H54 (cell line): ENCODE measurements around the gene FKBP1A.

Experiments
- DNase-seq: peaks from one replicate; pipeline ENCODE4 v3.0.0; 2011; ENCODE audit warnings: low spot score, mixed read lengths; ENCODE audit not compliant: insufficient read length
- FAIRE-seq: peaks from 3 replicates; lab custom pipeline; 2011; peaks lifted over from hg19 to GRCh38; lab: Jason Lieb, UNC
- POLR2A ChIP-seq: IDR thresholded peaks from 2 replicates; pipeline ENCODE4 v1.6.1; 2011; ENCODE audit warnings: low read depth, mild to moderate bottlenecking, low read length

Gene FKBP1A

GRCh38 chr20:1381753-1382591 is 10.9 kb downstream of the FKBP1A start:
- DNase-seq (no peak), FAIRE-seq (no peak)
- no peak for TF ChIP-seq POLR2A

GRCh38 chr20:1378735-1379125 is 14.1 kb downstream of the FKBP1A start:
- DNase-seq, result no peak
- TF ChIP-seq POLR2A, result no peak
- FAIRE-seq, result no peak

GRCh38 chr20:1377984-1378734 is 14.7 kb downstream of the FKBP1A start:
- peak; percentile 68 for FAIRE-seq
- no peak for TF ChIP-seq POLR2A
- DNase-seq, result peak; percentile 42

GRCh38 chr20:1377341-1377871 is 15.4 kb downstream of the FKBP1A start:
- TF ChIP-seq POLR2A, result no peak
- DNase-seq (no peak), FAIRE-seq (no peak)

GRCh38 chr20:1376408-1377270 is 16.2 kb downstream of the FKBP1A start:
- no peak for TF ChIP-seq POLR2A
- no peak for FAIRE-seq
- no peak for DNase-seq

GRCh38 chr20:1376007-1376406 is 16.8 kb downstream of the FKBP1A start:
- FAIRE-seq (no peak), DNase-seq (no peak)
- no peak for TF ChIP-seq POLR2A

GRCh38 chr20:1375515-1375914 is 17.3 kb downstream of the FKBP1A start:
- FAIRE-seq (no peak), DNase-seq (no peak)
- no peak for TF ChIP-seq POLR2A

- no peak for DNase-seq
- no peak for FAIRE-seq
These were observed 18.6 kb downstream of the FKBP1A start for GRCh38 chr20:1374246-1374645.

GRCh38 chr20:1373614-1374013 is 19.2 kb downstream of the FKBP1A start:
- no peak for FAIRE-seq
- no peak for TF ChIP-seq POLR2A
- no peak for DNase-seq

More at GRCh38 chr20:1374246-1374645, 18.6 kb downstream of the FKBP1A start:
- no peak for TF ChIP-seq POLR2A

GRCh38 chr20:1373036-1373435 is 19.8 kb downstream of the FKBP1A start:
- no peak for TF ChIP-seq POLR2A
- no peak for FAIRE-seq
- DNase-seq, result no peak

- TF ChIP-seq POLR2A, result no peak
- DNase-seq (no peak), FAIRE-seq (no peak)
These were observed 20.9 kb downstream of the FKBP1A start for GRCh38 chr20:1371830-1372539.

- no peak for FAIRE-seq
- no peak for DNase-seq
- no peak for TF ChIP-seq POLR2A
These were observed 21.6 kb downstream of the FKBP1A start for GRCh38 chr20:1371202-1371782.
